H9 (cell line): Measurements from ENCODE around the gene FNDC8. TPM values are rescaled to one million over a fixed set of nuclear protein-coding genes. Genes with fewer than 3 reads are reported as not detected.

Experiments
- DNase-seq: peaks from one replicate; pipeline ENCODE4 v3.0.0-alpha.2; 2017
- H2AFZ ChIP-seq: one replicate; pipeline ENCODE4 v1.6.1; 2013; ENCODE audit warnings: mild to moderate bottlenecking, low read length, control low read depth, moderate library complexity
- H2AK5ac ChIP-seq: 2 replicates; pipeline ENCODE4 v1.6.1; 2013; ENCODE audit warnings: low read length, control low read depth, mixed read lengths; ENCODE audit not compliant: insufficient read length
- H2BK120ac ChIP-seq: one replicate; pipeline ENCODE4 v1.6.1; 2013; ENCODE audit warnings: low read depth, mild to moderate bottlenecking, low read length, control low read depth, inconsistent platforms; ENCODE audit not compliant: poor library complexity, severe bottlenecking
- H2BK12ac ChIP-seq: 2 replicates; pipeline ENCODE4 v1.6.1; 2013; ENCODE audit warnings: low read length, control low read depth, mixed read lengths, low read depth; ENCODE audit not compliant: insufficient read length
- H2BK15ac ChIP-seq: 2 replicates; pipeline ENCODE4 v1.6.1; 2013; ENCODE audit warnings: low read depth, low read length, control low read depth
- H2BK20ac ChIP-seq: one replicate; pipeline ENCODE4 v1.6.1; 2013; ENCODE audit warnings: low read depth, mild to moderate bottlenecking, low read length, control low read depth, inconsistent platforms; ENCODE audit not compliant: poor library complexity, severe bottlenecking
- H2BK5ac ChIP-seq: 2 replicates; pipeline ENCODE4 v1.6.1; 2013; ENCODE audit warnings: low read length, control low read depth, mixed read lengths; ENCODE audit not compliant: insufficient read length
- H3K14ac ChIP-seq: 2 replicates; pipeline ENCODE4 v1.6.1; 2013; ENCODE audit warnings: low read length, control low read depth; ENCODE audit not compliant: insufficient read depth
- H3K18ac ChIP-seq: 2 replicates; pipeline ENCODE4 v1.6.1; 2013; ENCODE audit warnings: low read depth, mild to moderate bottlenecking, mixed read lengths, low read length, control low read depth; ENCODE audit not compliant: insufficient read length
- H3K23ac ChIP-seq: 2 replicates; pipeline ENCODE4 v1.6.1; 2013; ENCODE audit warnings: low read length, control low read depth, mixed read lengths, low read depth; ENCODE audit not compliant: insufficient read length
- H3K23me2 ChIP-seq: 2 replicates; pipeline ENCODE4 v1.6.1; 2013; ENCODE audit warnings: low read depth, mild to moderate bottlenecking, mixed read lengths, low read length, control low read depth; ENCODE audit not compliant: insufficient read length, poor library complexity, severe bottlenecking
- H3K27ac ChIP-seq: 2 replicates; pipeline ENCODE4 v1.5.1; 2013; ENCODE audit warnings: low read length, control low read depth, mixed read lengths, low read depth; ENCODE audit not compliant: insufficient read length
- H3K27me3 ChIP-seq: 2 replicates; pipeline ENCODE4 v1.6.1; 2013; ENCODE audit warnings: low read length, control low read depth, inconsistent platforms; ENCODE audit not compliant: insufficient read depth
- H3K4ac ChIP-seq: 2 replicates; pipeline ENCODE4 v1.6.1; 2013; ENCODE audit warnings: low read depth, mild to moderate bottlenecking, control low read depth, inconsistent platforms, low read length, moderate library complexity
- H3K4me1 ChIP-seq: 2 replicates; pipeline ENCODE4 v1.6.1; 2013; ENCODE audit warnings: low read length, control low read depth, inconsistent platforms; ENCODE audit not compliant: insufficient read depth
- H3K4me2 ChIP-seq: 2 replicates; pipeline ENCODE4 v1.6.1; 2013; ENCODE audit warnings: low read length, control low read depth, mixed read lengths; ENCODE audit not compliant: insufficient read length, insufficient read depth
- H3K56ac ChIP-seq: 2 replicates; pipeline ENCODE4 v1.6.1; 2013; ENCODE audit warnings: low read depth, mild to moderate bottlenecking, mixed read lengths, low read length, control low read depth; ENCODE audit not compliant: insufficient read length
- H3K79me1 ChIP-seq: 2 replicates; pipeline ENCODE4 v1.6.1; 2013; ENCODE audit warnings: low read depth, mild to moderate bottlenecking, moderate library complexity, low read length, control low read depth, inconsistent platforms; ENCODE audit not compliant: insufficient read depth, poor library complexity, severe bottlenecking
- H3K79me2 ChIP-seq: 2 replicates; pipeline ENCODE4 v1.6.1; 2013; ENCODE audit warnings: low read length, control low read depth, inconsistent platforms; ENCODE audit not compliant: insufficient read depth
- H3K9ac ChIP-seq: 2 replicates; pipeline ENCODE4 v1.6.1; 2013; ENCODE audit warnings: low read length, control low read depth, mixed read lengths; ENCODE audit not compliant: insufficient read length; ENCODE audit errors: extremely low read depth
- H3K9me3 ChIP-seq: one replicate; pipeline ENCODE4 v1.6.1; 2013; ENCODE audit warnings: low read depth, low read length, inconsistent platforms; ENCODE audit not compliant: control insufficient read depth
- H3T11ph ChIP-seq: one replicate; pipeline ENCODE4 v1.6.1; 2013; ENCODE audit warnings: mild to moderate bottlenecking, low read length, control low read depth, inconsistent platforms
- H4K20me1 ChIP-seq: one replicate; pipeline ENCODE4 v1.6.1; 2013; ENCODE audit not compliant: control insufficient read depth, insufficient read length, insufficient read depth
- H4K5ac ChIP-seq: 2 replicates; pipeline ENCODE4 v1.6.1; 2013; ENCODE audit warnings: low read depth, mild to moderate bottlenecking, mixed read lengths, low read length, control low read depth; ENCODE audit not compliant: insufficient read length
- H4K8ac ChIP-seq: replicated peaks from 2 replicates; pipeline ENCODE4 v1.6.1; 2013; ENCODE audit warnings: low read length, control low read depth, mixed read lengths, low read depth; ENCODE audit not compliant: insufficient read length
- H4K91ac ChIP-seq: 2 replicates; pipeline ENCODE4 v1.6.1; 2013; ENCODE audit warnings: low read depth, mild to moderate bottlenecking, moderate library complexity, mixed read lengths, low read length, control low read depth; ENCODE audit not compliant: insufficient read length
- H3K27ac Mint-ChIP-seq, 3 experiments: 2 replicates in 2 of 3; 3 replicates in 1 of 3; pipeline ENCODE4 v1.8.0; 2020 to 2021; ENCODE audit warnings: mixed read lengths in 3 of 3, mild to moderate bottlenecking in 1 of 3, moderate library complexity in 1 of 3
- H3K27me3 Mint-ChIP-seq: 2 replicates; pipeline ENCODE4 v1.8.0; 2021; ENCODE audit warnings: low read depth, mild to moderate bottlenecking, moderate library complexity, mixed read lengths
- H3K36me3 Mint-ChIP-seq, 3 experiments: 2 replicates in 2 of 3; 3 replicates in 1 of 3; pipeline ENCODE4 v1.8.0; 2020 to 2021; ENCODE audit warnings: low read depth in 3 of 3, mixed read lengths in 3 of 3; ENCODE audit not compliant: insufficient read depth in 1 of 3
- H3K4me1 Mint-ChIP-seq, 2 experiments: 2 replicates each; pipeline ENCODE4 v1.8.0; 2020; ENCODE audit warnings: mixed read lengths in 2 of 2
- H3K4me3 Mint-ChIP-seq, 2 experiments: 2 replicates in 1 of 2; 3 replicates in 1 of 2; pipeline ENCODE4 v1.8.0; 2020 to 2021; ENCODE audit warnings: mild to moderate bottlenecking in 2 of 2, mixed read lengths in 2 of 2, moderate library complexity in 1 of 2
- H3K9me3 Mint-ChIP-seq, 2 experiments: 2 replicates in 1 of 2; 3 replicates in 1 of 2; pipeline ENCODE4 v1.8.0; 2020; ENCODE audit warnings: mild to moderate bottlenecking in 2 of 2, mixed read lengths in 2 of 2, moderate library complexity in 1 of 2
- CTCF ChIP-seq: fragments of 200-600 bp; sonication (generic); conservative IDR thresholded peaks from 3 replicates; pipeline ENCODE4 v1.8.0; 2021; ENCODE audit warnings: antibody characterized with exemption, mild to moderate bottlenecking
- whole genome bisulfite sequencing: extraction: QIAGEN DNeasy Blood & Tissue Kit; methylation state at CpG from one replicate; pipeline ENCODE4 v1.1.7; 2013; ENCODE audit warnings: missing lambda C conversion rate, low lambda C conversion rate, mixed read lengths; ENCODE audit not compliant: insufficient read length; ENCODE audit errors: extremely low coverage; 5-methylcytosine and 5-hydroxymethylcytosine counted together
- total RNA-seq: library from RNA; stranded (reverse); gene quantifications from 2 replicates; pipeline ENCODE4 v1.2.1, GENCODE V29; 2021

Gene FNDC8
- total RNA-seq, 1 experiment from 2014 or later = not detected

GRCh38 chr17:35166526-35166925, 45.1 kb downstream of the FNDC8 start:
- H3K27ac ChIP-seq = no peak overlapping the region
- Mint-ChIP-seq H3K27ac (peak overlapping the region in 1 of 3 experiments; percentile 12; a peak in 1 of 7 replicates), H3K27me3 (no peaks in the 10 kb centered on the region), H3K36me3 (no peaks in the 10 kb centered on the region), H3K4me3 (no peak overlapping the region), H3K4me1 (peaks cover 3 to 4% of the 10 kb centered on the region in 2 experiments; a peak in 2 of 4 replicates), H3K9me3 (no peaks in the 10 kb centered on the region)
- H3K27me3 ChIP-seq = no peaks in the 10 kb centered on the region
- H3K56ac ChIP-seq = no peak overlapping the region
- no peak overlapping the region for H3K23ac ChIP-seq
- H3K9me3 ChIP-seq = no peaks in the 10 kb centered on the region
- H3K79me1 ChIP-seq = no peaks in the 10 kb centered on the region
- H2AK5ac ChIP-seq = no peak overlapping the region
- H3K18ac ChIP-seq = no peak overlapping the region
- no peak overlapping the region for H2BK5ac ChIP-seq
- no peaks in the 10 kb centered on the region for H3K4me1 ChIP-seq
- H4K20me1 ChIP-seq = no peaks in the 10 kb centered on the region
- H3K4ac ChIP-seq = no peak overlapping the region
- no peak overlapping the region for H2BK15ac ChIP-seq
- no CpG with 5 or more reads among the region's 5 CpGs for WGBS
- H4K91ac ChIP-seq = no peak overlapping the region
- H2AFZ ChIP-seq = no peak overlapping the region
- no peak for DNase-seq
- no peak overlapping the region for H3K9ac ChIP-seq
- H4K8ac ChIP-seq = no peak overlapping the region
- no peak for TF ChIP-seq CTCF
- no peak overlapping the region for H3K14ac ChIP-seq
- H3K79me2 ChIP-seq = no peaks in the 10 kb centered on the region
- no peak overlapping the region for H2BK12ac ChIP-seq
- H3T11ph ChIP-seq = no peak overlapping the region
- H2BK120ac ChIP-seq = no peak overlapping the region
- H4K5ac ChIP-seq = no peak overlapping the region
- H2BK20ac ChIP-seq = no peak overlapping the region
- no peaks in the 10 kb centered on the region for H3K23me2 ChIP-seq
- no peak overlapping the region for H3K4me2 ChIP-seq
